NCI-H2029 treated with DMSO at 0.1 percent for 48 hours (cell line): ENCODE results near the gene NAB2.

ENCODE experiments used
- DNase-seq: peaks from one replicate; lab custom pipeline; 2025; lab: John Stamatoyannopoulos, UW

Gene NAB2

GRCh38 chr12:57134949-57135348 is 46.0 kb downstream of the NAB2 start:
- no peak for DNase-seq

GRCh38 chr12:57135527-57136326 is 46.8 kb downstream of the NAB2 start:
- no peak for DNase-seq

GRCh38 chr12:57138526-57139272 is 49.8 kb downstream of the NAB2 start:
- no peak for DNase-seq

GRCh38 chr12:57139796-57140649 is 51.1 kb downstream of the NAB2 start:
- no peak for DNase-seq

GRCh38 chr12:57141249-57141648 is 52.3 kb downstream of the NAB2 start:
- DNase-seq: no peak

GRCh38 chr12:57142121-57142520 is 53.2 kb downstream of the NAB2 start:
- no peak for DNase-seq

GRCh38 chr12:57142727-57143126 is 53.8 kb downstream of the NAB2 start:
- no peak for DNase-seq

GRCh38 chr12:57143454-57143853 is 54.5 kb downstream of the NAB2 start:
- DNase-seq: no peak
